ENCODE measurements around the gene PARD3B. TPM values are rescaled to one million over a fixed set of nuclear protein-coding genes. Genes with fewer than 3 reads are reported as not detected.

The PARD3B gene
- total RNA-seq, 6 experiments from 2014 or later, result 5.3 to 11.2 (median 8.3) TPM

- TF ChIP-seq POLR2A (IDR thresholded peaks at IDR 0.05), result no peak
- TF ChIP-seq, protein P1, sequence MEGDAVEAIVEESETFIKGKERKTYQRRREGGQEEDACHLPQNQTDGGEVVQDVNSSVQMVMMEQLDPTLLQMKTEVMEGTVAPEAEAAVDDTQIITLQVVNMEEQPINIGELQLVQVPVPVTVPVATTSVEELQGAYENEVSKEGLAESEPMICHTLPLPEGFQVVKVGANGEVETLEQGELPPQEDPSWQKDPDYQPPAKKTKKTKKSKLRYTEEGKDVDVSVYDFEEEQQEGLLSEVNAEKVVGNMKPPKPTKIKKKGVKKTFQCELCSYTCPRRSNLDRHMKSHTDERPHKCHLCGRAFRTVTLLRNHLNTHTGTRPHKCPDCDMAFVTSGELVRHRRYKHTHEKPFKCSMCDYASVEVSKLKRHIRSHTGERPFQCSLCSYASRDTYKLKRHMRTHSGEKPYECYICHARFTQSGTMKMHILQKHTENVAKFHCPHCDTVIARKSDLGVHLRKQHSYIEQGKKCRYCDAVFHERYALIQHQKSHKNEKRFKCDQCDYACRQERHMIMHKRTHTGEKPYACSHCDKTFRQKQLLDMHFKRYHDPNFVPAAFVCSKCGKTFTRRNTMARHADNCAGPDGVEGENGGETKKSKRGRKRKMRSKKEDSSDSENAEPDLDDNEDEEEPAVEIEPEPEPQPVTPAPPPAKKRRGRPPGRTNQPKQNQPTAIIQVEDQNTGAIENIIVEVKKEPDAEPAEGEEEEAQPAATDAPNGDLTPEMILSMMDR (IDR thresholded peaks at IDR 0.05), result no peak
- no peak overlapping the region for H3K4me3 ChIP-seq
- H3K27ac ChIP-seq, result no peak overlapping the region
- H3K9me3 ChIP-seq, result no peaks in the 10 kb centered on the region
- WGBS (ENCODE audit: insufficient coverage, low coverage, low lambda C conversion rate, missing lambda C conversion rate), result 94% methylated on average over 6 of the region's 6 CpGs
- intact Hi-C loops (cut with DNase I), result no loop called here
- no peaks in the 10 kb centered on the region for H3K27me3 ChIP-seq
- H3K36me3 ChIP-seq, result no peaks in the 10 kb centered on the region
- DNase-seq (no peak), ATAC-seq (no peak)
- peaks cover 0 to 12% (median 2%) of the 10 kb centered on the region in 4 donors for H3K4me1 ChIP-seq
These were observed 31.2 kb downstream of the PARD3B start for GRCh38 chr2:204576362-204576979.

DNA sequence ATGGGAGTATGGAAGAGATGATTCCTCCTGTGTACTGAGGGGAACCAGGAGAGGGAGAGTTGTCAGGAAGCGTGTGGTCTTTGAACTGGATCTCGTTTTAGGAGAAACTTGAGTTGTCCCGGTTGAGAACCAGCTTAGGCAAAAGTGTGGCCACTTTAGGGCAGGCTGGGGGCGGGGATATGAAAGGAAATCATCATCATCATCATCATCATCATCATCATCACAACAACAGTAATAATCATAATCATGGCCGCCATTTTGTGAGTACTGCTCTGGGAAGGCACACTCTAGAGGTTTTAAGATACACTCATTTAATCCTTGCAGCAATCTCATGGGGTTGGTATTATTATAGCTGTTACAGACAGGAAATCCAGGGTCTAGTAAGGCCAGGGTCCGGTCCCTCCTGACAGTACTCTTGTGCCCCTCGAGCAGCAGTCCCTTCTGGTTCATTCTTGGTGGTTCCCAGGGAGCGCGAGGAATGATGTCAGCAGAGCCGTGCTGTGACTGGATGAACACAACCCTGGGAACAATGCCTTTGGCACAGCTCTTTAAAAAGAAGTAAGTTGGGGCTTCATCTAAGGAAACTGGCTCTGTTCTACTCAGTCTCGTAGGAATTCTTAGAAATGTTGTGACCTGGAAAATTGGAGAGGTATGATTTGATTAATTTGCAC, 33.8 kb downstream of the PARD3B start:
- no peaks in the 10 kb centered on the region for H3K4me1 ChIP-seq
- DNase-seq (no peak), ATAC-seq (no peak)
- H3K27ac ChIP-seq, result no peak overlapping the region
- H3K9me3 ChIP-seq, result no peaks in the 10 kb centered on the region
- intact Hi-C loops (cut with DNase I), result no loop called here
- no peak overlapping the region for H3K4me3 ChIP-seq
- no peaks in the 10 kb centered on the region for H3K36me3 ChIP-seq
- no peak for TF ChIP-seq POLR2A (IDR thresholded peaks at IDR 0.05)
- TF ChIP-seq, protein P1 (IDR thresholded peaks at IDR 0.05), result no peak
- WGBS (ENCODE audit: insufficient coverage, low coverage, low lambda C conversion rate, missing lambda C conversion rate), result 91% methylated on average over 8 of the region's 11 CpGs
- no peaks in the 10 kb centered on the region for H3K27me3 ChIP-seq

DNA sequence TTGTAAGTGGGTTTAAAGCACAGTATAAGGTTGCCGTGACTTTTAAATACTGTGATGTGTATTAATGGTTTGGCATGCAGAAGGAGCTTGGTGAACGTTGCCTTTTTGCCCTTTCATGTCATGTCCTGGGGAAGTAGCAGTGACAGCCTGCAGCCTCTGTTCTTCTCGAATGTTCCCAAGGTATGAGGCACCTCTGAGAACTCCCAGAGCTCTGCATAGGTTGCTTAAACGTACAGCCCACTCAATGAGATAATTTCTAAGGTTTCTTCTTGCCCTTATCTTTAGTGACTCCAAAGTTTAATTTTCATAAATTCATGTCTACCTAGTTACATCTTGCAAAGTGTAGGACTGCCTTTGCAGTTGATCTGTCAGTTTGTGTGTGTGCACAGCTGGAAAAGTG, 36.7 kb downstream of the PARD3B start:
- no peaks in the 10 kb centered on the region for H3K27me3 ChIP-seq
- H3K4me3 ChIP-seq, result no peak overlapping the region
- 64% methylated on average over 4 of the region's 4 CpGs for WGBS (ENCODE audit: insufficient coverage, low coverage, low lambda C conversion rate, missing lambda C conversion rate)
- H3K27ac ChIP-seq, result no peak overlapping the region
- no peak for ATAC-seq
- H3K36me3 ChIP-seq, result no peaks in the 10 kb centered on the region
- no peak for TF ChIP-seq POLR2A (IDR thresholded peaks at IDR 0.05)
- TF ChIP-seq, protein P1 (IDR thresholded peaks at IDR 0.05), result no peak
- no peak for DNase-seq
- no peaks in the 10 kb centered on the region for H3K9me3 ChIP-seq
- intact Hi-C loops (cut with DNase I), result no loop called here
- no peaks in the 10 kb centered on the region for H3K4me1 ChIP-seq

DNA sequence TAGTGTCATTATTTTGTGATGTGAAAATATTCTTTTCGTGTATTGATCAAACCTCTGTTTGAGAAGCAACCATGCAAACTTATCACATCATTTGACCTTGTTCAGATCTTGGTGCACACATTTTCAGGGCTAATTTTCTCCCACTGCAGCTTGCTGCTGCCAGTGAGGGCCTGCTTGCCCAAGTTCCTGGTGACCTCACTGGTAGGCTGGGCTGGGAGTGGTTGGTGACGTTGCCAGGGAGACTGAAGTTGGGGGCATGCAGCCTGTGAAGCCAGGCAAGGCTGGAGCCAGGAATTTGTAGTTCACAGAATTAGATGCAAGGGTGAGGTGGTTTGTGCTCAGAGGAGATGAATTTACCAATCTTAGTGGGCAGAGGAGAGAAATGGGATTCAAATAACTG, 38.5 kb downstream of the PARD3B start:
- H3K27me3 ChIP-seq, result no peaks in the 10 kb centered on the region
- intact Hi-C loops (cut with DNase I), result no loop called here
- no peak overlapping the region for H3K4me3 ChIP-seq
- H3K27ac ChIP-seq, result no peak overlapping the region
- no peaks in the 10 kb centered on the region for H3K36me3 ChIP-seq
- TF ChIP-seq POLR2A (IDR thresholded peaks at IDR 0.05), result no peak
- TF ChIP-seq, protein P1 (IDR thresholded peaks at IDR 0.05), result no peak
- no peaks in the 10 kb centered on the region for H3K4me1 ChIP-seq
- no peaks in the 10 kb centered on the region for H3K9me3 ChIP-seq
- ATAC-seq (no peak), DNase-seq (no peak)
- 85% methylated on average over 2 of the region's 2 CpGs for WGBS (ENCODE audit: insufficient coverage, low coverage, low lambda C conversion rate, missing lambda C conversion rate)
